ENCODE measurements around the gene SP1.
"Not testable (repeated sequence)": the region's sequence is repeated elsewhere in the genome, so short reads cannot be mapped to it uniquely, and the experiment has no call there.

SP1 gene

GRCh38 chr12:53365245-53365904, 14.6 kb upstream of the SP1 start:
- ChIA-PET CTCF (interaction anchor here (0.6 to 4.5 kb wide), 4 partner anchors 12 to 20 kb away, joined by 3 to 53 read pairs (median 10); no protein-coding TSS in a partner anchor), POLR2A (interaction anchor here (0.5 to 0.9 kb wide), 2 partner anchors 14 to 56 kb away, joined by 3 read pairs; partner anchors contain the start of gene SP1)
- H3K4me3 ChIP-seq (ENCODE audit: low read depth, low read length) = no peak overlapping the region
- DNase-seq (ENCODE audit: low read depth, low spot score) = no peak
- TF ChIP-seq CTCF (IDR thresholded peaks at IDR 0.05; ENCODE audit: insufficient read depth, low read length, missing control alignments) = no peak

- POLR2A ChIA-PET; DNase-seq (ENCODE audit: low read depth, low spot score); H3K4me3 ChIP-seq (ENCODE audit: low read depth, low read length): not testable (repeated sequence)
- CTCF ChIA-PET = interaction anchor here (1.1 to 2.4 kb wide), 4 partner anchors 26 to 52 kb away, joined by 4 to 6 read pairs (median 5); partner anchors contain the start of gene AAAS
These were observed 6.3 kb upstream of the SP1 start for GRCh38 chr12:53373554-53374133.

GRCh38 chr12:53374277-53374676, 5.7 kb upstream of the SP1 start:
- CTCF ChIA-PET = interaction anchor here (1.1 to 2.4 kb wide), 4 partner anchors 26 to 53 kb away, joined by 4 to 6 read pairs (median 5); partner anchors contain the start of gene AAAS

GRCh38 chr12:53376747-53377146, 3.2 kb upstream of the SP1 start:
- ChIA-PET POLR2A (no interaction called here), CTCF (interaction anchor here (1.0 to 1.6 kb wide), 3 partner anchors 24 to 45 kb away, joined by 3 to 5 read pairs (median 4); no protein-coding TSS in a partner anchor)
- no peak overlapping the region for H3K4me3 ChIP-seq (ENCODE audit: low read depth, low read length)
- no peak for TF ChIP-seq CTCF (IDR thresholded peaks at IDR 0.05; ENCODE audit: insufficient read depth, low read length, missing control alignments)
- no peak for DNase-seq (ENCODE audit: low read depth, low spot score)

More at GRCh38 chr12:53374277-53374676, 5.7 kb upstream of the SP1 start:
- POLR2A ChIA-PET; H3K4me3 ChIP-seq (ENCODE audit: low read depth, low read length); DNase-seq (ENCODE audit: low read depth, low spot score): not testable (repeated sequence)

GRCh38 chr12:53378222-53378621, 1.8 kb upstream of the SP1 start:
- no peak for DNase-seq (ENCODE audit: low read depth, low spot score)
- no peak overlapping the region for H3K4me3 ChIP-seq (ENCODE audit: low read depth, low read length)
- ChIA-PET CTCF (interaction anchor here (0.9 to 3.0 kb wide), 5 partner anchors 26 to 73 kb away, joined by 3 to 21 read pairs (median 4); no protein-coding TSS in a partner anchor), POLR2A (interaction anchor here (0.6 kb wide), 1 partner anchor 44 kb away, joined by 4 read pairs; no protein-coding TSS in a partner anchor)
- no peak for TF ChIP-seq CTCF (IDR thresholded peaks at IDR 0.05; ENCODE audit: insufficient read depth, low read length, missing control alignments)

GRCh38 chr12:53378724-53379388, 1.1 kb upstream of the SP1 start:
- CTCF ChIA-PET = interaction anchor here (0.9 to 3.0 kb wide), 7 partner anchors 26 to 72 kb away, joined by 3 to 21 read pairs (median 4); no protein-coding TSS in a partner anchor
- TF ChIP-seq CTCF (IDR thresholded peaks at IDR 0.05; ENCODE audit: insufficient read depth, low read length, missing control alignments) = no peak
- DNase-seq (ENCODE audit: low read depth, low spot score) = no peak
- peak overlapping the region; percentile 63 for H3K4me3 ChIP-seq (ENCODE audit: low read depth, low read length)
- POLR2A ChIA-PET = interaction anchor here (0.6 to 1.9 kb wide), 6 partner anchors 35 to 122 kb away, joined by 3 to 5 read pairs (median 4); partner anchors contain the start of genes MYG1, PRR13 and TARBP2
